Measurements from ENCODE around the gene OLFM1. TPM values are rescaled to one million over a fixed set of nuclear protein-coding genes. Genes with fewer than 3 reads are reported as not detected.

Gene OLFM1
- total RNA-seq = 10 to 100 TPM; 11.0 to 23.2 TPM
- polyA plus RNA-seq (2013, experiment 1 of 2) = 55.6 TPM
- polyA plus RNA-seq (2013, experiment 2 of 2) = 51.7 TPM
- long read RNA-seq, experiment 1, partial matches to known transcripts = 2 of 8 reads
- long read RNA-seq, experiment 1, other reads (novel, unspliced or antisense) = 1 of 8 reads
- long read RNA-seq, experiment 2, transcript OLFM1-201 (6 exons, 2,591 nt) = major isoform, 7 of 23 reads
- long read RNA-seq, experiment 2, transcript OLFM1-204 (6 exons, 2,444 nt) = minor isoform, 6 of 23 reads
- long read RNA-seq, experiment 2, transcript OLFM1-202 (4 exons, 1,014 nt) = major isoform, 7 of 23 reads
- long read RNA-seq, experiment 2, partial matches to known transcripts = 0 of 23 reads
- long read RNA-seq, experiment 2, other reads (novel, unspliced or antisense) = 1 of 23 reads
- long read RNA-seq, experiment 3, transcript OLFM1-201 (6 exons, 2,591 nt) = major isoform, 21 of 28 reads
- long read RNA-seq, experiment 3, partial matches to known transcripts = 0 of 28 reads
- long read RNA-seq, experiment 3, other reads (novel, unspliced or antisense) = 4 of 28 reads
- long read RNA-seq, experiment 4, partial matches to known transcripts = 0 of 1 reads
- long read RNA-seq, experiment 4, other reads (novel, unspliced or antisense) = 1 of 1 reads

DNA sequence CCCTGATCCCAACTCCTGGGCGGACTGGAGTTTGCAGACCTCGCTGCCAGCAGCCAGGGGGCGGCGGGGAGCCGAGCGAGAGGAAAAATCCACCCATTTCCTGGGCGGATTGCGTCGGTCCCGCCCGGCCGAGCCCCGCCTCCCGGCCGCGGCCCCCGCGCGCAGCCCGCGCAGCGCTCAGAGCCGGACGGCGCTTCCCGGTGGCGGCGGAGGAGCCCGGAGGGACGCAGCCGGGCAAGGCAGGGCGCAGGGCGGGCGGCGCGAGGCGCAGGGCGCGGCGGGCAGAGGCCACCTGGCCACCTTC is at the start of gene OLFM1:
OLFM1 (plus strand) TSS at position 180 of the 304 bp plus-strand sequence. CDS start 322 bp downstream, outside the sequence.
- peaks cover 3% of the 10 kb centered on the region for H3K4me1 ChIP-seq (ENCODE audit: control insufficient read depth, insufficient read depth, low read length)
- no peaks in the 10 kb centered on the region for H3K36me3 ChIP-seq (ENCODE audit: control insufficient read depth, insufficient read depth, low read length)
- peaks cover 53% of the 10 kb centered on the region for H3K27me3 Mint-ChIP-seq (ENCODE audit: insufficient read depth)
- peak within 1 kb of the TSS; percentile 50 for H3K4me3 Mint-ChIP-seq
- no peaks in the 10 kb centered on the region for H3K9me3 Mint-ChIP-seq
- H3K36me3 Mint-ChIP-seq (ENCODE audit: low read depth) = peaks cover 8% of the 10 kb centered on the region
- peak; percentile 94 for DNase-seq
- H3K9ac ChIP-seq (ENCODE audit: extremely low read depth, low read length, poor library complexity, severe bottlenecking) = no peak within 1 kb of the TSS
- H3K27ac Mint-ChIP-seq = no peak within 1 kb of the TSS
- TF ChIP-seq, protein P1, sequence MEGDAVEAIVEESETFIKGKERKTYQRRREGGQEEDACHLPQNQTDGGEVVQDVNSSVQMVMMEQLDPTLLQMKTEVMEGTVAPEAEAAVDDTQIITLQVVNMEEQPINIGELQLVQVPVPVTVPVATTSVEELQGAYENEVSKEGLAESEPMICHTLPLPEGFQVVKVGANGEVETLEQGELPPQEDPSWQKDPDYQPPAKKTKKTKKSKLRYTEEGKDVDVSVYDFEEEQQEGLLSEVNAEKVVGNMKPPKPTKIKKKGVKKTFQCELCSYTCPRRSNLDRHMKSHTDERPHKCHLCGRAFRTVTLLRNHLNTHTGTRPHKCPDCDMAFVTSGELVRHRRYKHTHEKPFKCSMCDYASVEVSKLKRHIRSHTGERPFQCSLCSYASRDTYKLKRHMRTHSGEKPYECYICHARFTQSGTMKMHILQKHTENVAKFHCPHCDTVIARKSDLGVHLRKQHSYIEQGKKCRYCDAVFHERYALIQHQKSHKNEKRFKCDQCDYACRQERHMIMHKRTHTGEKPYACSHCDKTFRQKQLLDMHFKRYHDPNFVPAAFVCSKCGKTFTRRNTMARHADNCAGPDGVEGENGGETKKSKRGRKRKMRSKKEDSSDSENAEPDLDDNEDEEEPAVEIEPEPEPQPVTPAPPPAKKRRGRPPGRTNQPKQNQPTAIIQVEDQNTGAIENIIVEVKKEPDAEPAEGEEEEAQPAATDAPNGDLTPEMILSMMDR (conservative IDR thresholded peaks at IDR 0.05) = peak; percentile 86
- H3K4me1 Mint-ChIP-seq = peaks cover 10% of the 10 kb centered on the region
- H3K4me3 ChIP-seq (ENCODE audit: low read length) = peak within 1 kb of the TSS; percentile 40
- no peaks in the 10 kb centered on the region for H3K9me3 ChIP-seq (ENCODE audit: control insufficient read depth, low read length)
- 0% methylated on average over 13 to 40 of the region's 40 CpGs for WGBS, 2 experiments (ENCODE audit: insufficient coverage in 1 of 2, insufficient read length in 1 of 2)
- peaks cover 37% of the 10 kb centered on the region for H3K27me3 ChIP-seq (ENCODE audit: control insufficient read depth, insufficient read depth, low read length, poor library complexity, severe bottlenecking)
- H3K27ac ChIP-seq (ENCODE audit: low read depth, low read length) = no peak within 1 kb of the TSS

DNA sequence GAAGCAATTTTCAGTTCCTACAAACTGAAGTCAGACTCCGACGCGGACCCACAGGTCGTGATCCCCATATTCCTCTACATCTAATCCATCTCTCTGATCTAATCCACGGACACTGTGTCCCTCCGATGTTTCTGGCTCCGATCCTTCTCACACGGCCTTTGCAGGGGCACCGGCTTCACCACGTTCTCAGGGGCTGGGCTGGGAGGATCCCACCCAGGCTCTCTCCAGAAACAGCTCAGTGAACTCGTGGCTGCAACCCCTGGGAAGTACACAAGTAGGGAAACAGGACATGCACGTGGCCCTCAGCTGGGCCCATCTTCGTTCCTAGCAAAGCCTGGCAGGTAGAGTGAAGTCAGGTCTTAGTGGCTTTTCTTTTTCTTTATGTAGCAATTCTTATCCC is 49.1 kb upstream of the OLFM1 start:
- Histone ChIP-seq H3K4me1 (ENCODE audit: control insufficient read depth, insufficient read depth, low read length) (no peaks in the 10 kb centered on the region), H3K9me3 (ENCODE audit: control insufficient read depth, low read length) (no peaks in the 10 kb centered on the region), H3K27ac (ENCODE audit: low read depth, low read length) (no peak overlapping the region), H3K36me3 (ENCODE audit: control insufficient read depth, insufficient read depth, low read length) (no peaks in the 10 kb centered on the region), H3K27me3 (ENCODE audit: control insufficient read depth, insufficient read depth, low read length, poor library complexity, severe bottlenecking) (no peaks in the 10 kb centered on the region), H3K9ac (ENCODE audit: extremely low read depth, low read length, poor library complexity, severe bottlenecking) (no peak overlapping the region), H3K4me3 (ENCODE audit: low read length) (no peak overlapping the region)
- Mint-ChIP-seq H3K9me3 (no peaks in the 10 kb centered on the region), H3K27me3 (ENCODE audit: insufficient read depth) (peaks cover 2% of the 10 kb centered on the region), H3K4me3 (no peak overlapping the region), H3K36me3 (ENCODE audit: low read depth) (no peaks in the 10 kb centered on the region), H3K27ac (no peak overlapping the region), H3K4me1 (no peaks in the 10 kb centered on the region)
- TF ChIP-seq, protein P1 (conservative IDR thresholded peaks at IDR 0.05) = no peak
- 85 to 92% methylated on average over 12 to 13 of the region's 13 CpGs for WGBS, 2 experiments (ENCODE audit: insufficient coverage in 1 of 2, insufficient read length in 1 of 2)
- peak; percentile 21 for DNase-seq

DNA sequence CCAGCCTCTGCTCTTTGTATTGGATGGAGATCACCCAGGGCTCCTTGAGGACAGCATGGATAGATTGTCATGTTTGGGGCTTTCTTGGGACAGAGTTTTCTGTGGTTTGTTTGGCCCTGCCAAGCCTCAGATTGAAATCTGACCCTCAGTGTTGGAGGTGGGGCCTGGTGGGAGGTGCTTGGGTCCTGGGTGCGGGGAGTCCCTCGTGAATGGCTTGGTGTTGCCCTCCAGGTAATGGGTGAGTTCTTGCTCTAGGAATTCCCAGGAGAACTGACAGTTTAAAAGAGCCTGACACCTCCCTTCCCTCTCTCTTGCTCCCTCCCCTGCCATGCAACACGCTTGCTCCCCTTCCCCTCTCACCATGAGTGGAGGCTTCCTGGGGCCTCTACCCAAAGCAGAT is 48.6 kb upstream of the OLFM1 start:
- Histone ChIP-seq H3K4me1 (ENCODE audit: control insufficient read depth, insufficient read depth, low read length) (no peaks in the 10 kb centered on the region), H3K36me3 (ENCODE audit: control insufficient read depth, insufficient read depth, low read length) (no peaks in the 10 kb centered on the region), H3K9ac (ENCODE audit: extremely low read depth, low read length, poor library complexity, severe bottlenecking) (no peak overlapping the region), H3K9me3 (ENCODE audit: control insufficient read depth, low read length) (no peaks in the 10 kb centered on the region), H3K27me3 (ENCODE audit: control insufficient read depth, insufficient read depth, low read length, poor library complexity, severe bottlenecking) (no peaks in the 10 kb centered on the region), H3K4me3 (ENCODE audit: low read length) (no peak overlapping the region), H3K27ac (ENCODE audit: low read depth, low read length) (no peak overlapping the region)
- Mint-ChIP-seq H3K4me1 (no peaks in the 10 kb centered on the region), H3K36me3 (ENCODE audit: low read depth) (no peaks in the 10 kb centered on the region), H3K27me3 (ENCODE audit: insufficient read depth) (peaks cover 2% of the 10 kb centered on the region), H3K9me3 (no peaks in the 10 kb centered on the region), H3K27ac (no peak overlapping the region), H3K4me3 (no peak overlapping the region)
- TF ChIP-seq, protein P1 (conservative IDR thresholded peaks at IDR 0.05) = no peak
- peak; percentile 34 for DNase-seq
- 70 to 73% methylated on average over 1 to 3 of the region's 3 CpGs for WGBS, 2 experiments (ENCODE audit: insufficient coverage in 1 of 2, insufficient read length in 1 of 2)
